Iris pigment epithelial cell (primary cell): ENCODE results near the gene RHOT2.

Experiments
- DNase-seq: peaks from one replicate; pipeline ENCODE4 v3.0.0-alpha.2; 2011; ENCODE audit warnings: low read depth

RHOT2 gene

GRCh38 chr16:715477-716199 is 47.7 kb downstream of the RHOT2 start:
- DNase-seq = no peak

GRCh38 chr16:716200-716568 is 48.3 kb downstream of the RHOT2 start:
- DNase-seq = peak; percentile 49

GRCh38 chr16:716768-717325 is 48.9 kb downstream of the RHOT2 start:
- no peak for DNase-seq

GRCh38 chr16:717450-718245 is 49.7 kb downstream of the RHOT2 start:
- no peak for DNase-seq

GRCh38 chr16:718389-718788 is 50.5 kb downstream of the RHOT2 start:
- no peak for DNase-seq

- no peak for DNase-seq
Measured at GRCh38 chr16:718922-719321, 51.0 kb downstream of the RHOT2 start.

GRCh38 chr16:719815-720446 is 52.0 kb downstream of the RHOT2 start:
- no peak for DNase-seq

GRCh38 chr16:720447-720989 is 52.6 kb downstream of the RHOT2 start:
- peak; percentile 62 for DNase-seq

GRCh38 chr16:720990-721764 is 53.2 kb downstream of the RHOT2 start, which contains the start of gene ANTKMT:
Gene ANTKMT (plus strand): TSS chr16:721146. CDS start chr16:721275, 129 bp downstream.
- peak; percentile 76 for DNase-seq

GRCh38 chr16:721765-722540 is 54.0 kb downstream of the RHOT2 start:
- no peak for DNase-seq

GRCh38 chr16:722835-723633 is 55.1 kb downstream of the RHOT2 start:
- DNase-seq = no peak

- DNase-seq = no peak
Measured at GRCh38 chr16:723695-724094, 55.8 kb downstream of the RHOT2 start.
